Measurements from ENCODE around the gene GAL3ST1. TPM values are rescaled to one million over a fixed set of nuclear protein-coding genes. Genes with fewer than 3 reads are reported as not detected.
"Not testable (repeated sequence)": the region's sequence is repeated elsewhere in the genome, so short reads cannot be mapped to it uniquely, and the experiment has no call there.

The GAL3ST1 gene
- not detected in 2 replicates for total RNA-seq

- Histone ChIP-seq H3K4me1 (ENCODE audit: insufficient read depth, low read length) (peaks cover 14% of the 10 kb centered on the region), H3K9me3 (ENCODE audit: low read depth, low read length) (no peaks in the 10 kb centered on the region), H3K4me3 (ENCODE audit: insufficient read depth, low read length) (peak within 1 kb of the TSS; percentile 7), H3K36me3 (ENCODE audit: insufficient read depth, low read length) (peaks cover 34% of the 10 kb centered on the region), H2AFZ (ENCODE audit: low read length) (no peak within 1 kb of the TSS), H3K79me2 (ENCODE audit: insufficient read depth, low read length) (no peaks in the 10 kb centered on the region), H3K4me2 (ENCODE audit: insufficient read depth, low read length) (peak within 1 kb of the TSS; percentile 58), H4K20me1 (ENCODE audit: insufficient read depth, low read length) (peaks cover 11% of the 10 kb centered on the region), H3K27ac (ENCODE audit: low read depth, low read length) (peak within 1 kb of the TSS; percentile 60), H3K27me3 (ENCODE audit: insufficient read depth, low read length) (peaks cover 16% of the 10 kb centered on the region)
- DNase-seq (ENCODE audit: insufficient read length, low spot score, missing footprints): peak; percentile 83
- TF ChIP-seq CTCF (IDR thresholded peaks at IDR 0.05; ENCODE audit: extremely low read depth, low read depth, low read length): no peak
Observed at GRCh38 chr22:30574095-30574981, at the start of gene GAL3ST1. GAL3ST1 (minus strand) TSS chr22:30574665; CDS start chr22:30557392, 17,273 bp downstream.

GRCh38 chr22:30619909-30620308 lies 45.4 kb upstream of the GAL3ST1 start:
- H3K4me2 ChIP-seq (ENCODE audit: insufficient read depth, low read length); H3K36me3 ChIP-seq (ENCODE audit: insufficient read depth, low read length); H3K27me3 ChIP-seq (ENCODE audit: insufficient read depth, low read length); H2AFZ ChIP-seq (ENCODE audit: low read length); H4K20me1 ChIP-seq (ENCODE audit: insufficient read depth, low read length); H3K9me3 ChIP-seq (ENCODE audit: low read depth, low read length); H3K4me3 ChIP-seq (ENCODE audit: insufficient read depth, low read length); H3K4me1 ChIP-seq (ENCODE audit: insufficient read depth, low read length); H3K79me2 ChIP-seq (ENCODE audit: insufficient read depth, low read length); DNase-seq (ENCODE audit: insufficient read length, low spot score, missing footprints); H3K27ac ChIP-seq (ENCODE audit: low read depth, low read length): not testable (repeated sequence)

DNA sequence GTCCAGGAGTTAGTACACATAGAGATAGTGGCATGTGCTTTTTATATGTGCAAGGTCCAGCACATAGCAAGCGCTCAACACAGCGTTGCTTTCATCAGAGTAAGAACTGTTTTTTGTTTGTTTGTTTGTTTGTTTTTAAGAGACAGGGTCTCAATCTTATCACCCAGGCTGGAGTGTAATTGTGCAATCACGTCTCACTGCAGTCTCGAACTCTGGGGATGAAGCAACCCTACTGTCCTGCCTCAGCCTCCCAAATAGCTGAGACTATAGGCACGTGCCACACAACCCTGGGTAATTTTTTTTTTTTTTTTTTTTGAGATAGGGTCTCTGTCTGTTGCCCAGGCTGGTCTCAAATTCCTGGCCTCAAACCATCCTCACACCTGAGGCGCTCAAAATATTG lies 43.4 kb upstream of the GAL3ST1 start:
- Histone ChIP-seq H3K27ac (ENCODE audit: low read depth, low read length) (no peak overlapping the region), H3K4me3 (ENCODE audit: insufficient read depth, low read length) (no peak overlapping the region), H3K27me3 (ENCODE audit: insufficient read depth, low read length) (peaks cover 2% of the 10 kb centered on the region), H3K4me2 (ENCODE audit: insufficient read depth, low read length) (no peak overlapping the region), H2AFZ (ENCODE audit: low read length) (no peak overlapping the region), H4K20me1 (ENCODE audit: insufficient read depth, low read length) (no peaks in the 10 kb centered on the region), H3K9me3 (ENCODE audit: low read depth, low read length) (no peaks in the 10 kb centered on the region), H3K79me2 (ENCODE audit: insufficient read depth, low read length) (no peaks in the 10 kb centered on the region), H3K4me1 (ENCODE audit: insufficient read depth, low read length) (no peaks in the 10 kb centered on the region), H3K36me3 (ENCODE audit: insufficient read depth, low read length) (no peaks in the 10 kb centered on the region)
- no peak for DNase-seq (ENCODE audit: insufficient read length, low spot score, missing footprints)
- no peak for TF ChIP-seq CTCF (IDR thresholded peaks at IDR 0.05; ENCODE audit: extremely low read depth, low read depth, low read length)

- no peak for TF ChIP-seq CTCF (IDR thresholded peaks at IDR 0.05; ENCODE audit: extremely low read depth, low read depth, low read length)
- Histone ChIP-seq H3K4me1 (ENCODE audit: insufficient read depth, low read length) (no peaks in the 10 kb centered on the region), H3K79me2 (ENCODE audit: insufficient read depth, low read length) (no peaks in the 10 kb centered on the region), H3K27me3 (ENCODE audit: insufficient read depth, low read length) (peaks cover 2% of the 10 kb centered on the region), H3K4me2 (ENCODE audit: insufficient read depth, low read length) (no peak overlapping the region), H3K36me3 (ENCODE audit: insufficient read depth, low read length) (no peaks in the 10 kb centered on the region), H4K20me1 (ENCODE audit: insufficient read depth, low read length) (no peaks in the 10 kb centered on the region), H2AFZ (ENCODE audit: low read length) (no peak overlapping the region), H3K4me3 (ENCODE audit: insufficient read depth, low read length) (no peak overlapping the region), H3K27ac (ENCODE audit: low read depth, low read length) (no peak overlapping the region), H3K9me3 (ENCODE audit: low read depth, low read length) (no peaks in the 10 kb centered on the region)
- no peak for DNase-seq (ENCODE audit: insufficient read length, low spot score, missing footprints)
Observed at GRCh38 chr22:30615543-30615954, 41.1 kb upstream of the GAL3ST1 start.

Measured in osteoblast (primary cell).